HepG2 (cell line): Measurements from ENCODE around the gene SMYD4. TPM values are rescaled to one million over a fixed set of nuclear protein-coding genes. Genes with fewer than 3 reads are reported as not detected.
A peak's percentile ranks its signal among the peaks of the same experiment; 100 is the strongest.

Experiments
- BCLAF1 ChIP-seq: fragments of 450-650 bp; IDR thresholded peaks from 2 replicates; pipeline ENCODE4 v1.6.1; 2017; ENCODE audit warnings: mild to moderate bottlenecking
- DNMT3B ChIP-seq: conservative IDR thresholded peaks from 2 replicates; pipeline ENCODE4 v1.6.1; 2016; ENCODE audit warnings: missing biosample characterization, control low read depth
- FUBP1 ChIP-seq: sonication (generic); formaldehyde crosslinking; IDR thresholded peaks from 2 replicates; pipeline ENCODE4 v1.5.1; 2020; ENCODE audit warnings: missing genetic modification reagents, mild to moderate bottlenecking, borderline replicate concordance
- KDM5A ChIP-seq: fragments of 200-600 bp; sonication (generic); IDR thresholded peaks from 2 replicates; pipeline ENCODE4 v1.7.0; 2018; ENCODE audit warnings: antibody characterized with exemption, mild to moderate bottlenecking, low read length, borderline replicate concordance
- NR2C2 ChIP-seq: sonication (generic); formaldehyde crosslinking; IDR thresholded peaks from 2 replicates; pipeline ENCODE4 v1.4.0; 2020; ENCODE audit warnings: missing genetic modification reagents, mild to moderate bottlenecking, moderate library complexity, borderline replicate concordance
- PATZ1 ChIP-seq: sonication (generic); formaldehyde crosslinking; IDR thresholded peaks from 2 replicates; pipeline ENCODE4 v1.4.0; 2020; ENCODE audit warnings: missing genetic modification reagents
- TFAP4 ChIP-seq: sonication (generic); IDR thresholded peaks from 2 replicates; pipeline ENCODE4 v1.6.1; 2016; ENCODE audit warnings: low read depth, borderline replicate concordance
- THRA ChIP-seq: sonication (generic); formaldehyde crosslinking; IDR thresholded peaks from 2 replicates; pipeline ENCODE4 v1.4.0; 2020; ENCODE audit warnings: missing genetic modification reagents, borderline replicate concordance
- TOPORS ChIP-seq: sonication (generic); formaldehyde crosslinking; IDR thresholded peaks from 2 replicates; pipeline ENCODE4 v1.8.0; 2023; ENCODE audit warnings: mild to moderate bottlenecking, missing genetic modification reagents
- ZNF331 ChIP-seq: sonication (generic); formaldehyde crosslinking; IDR thresholded peaks from 2 replicates; pipeline ENCODE4 v1.4.0; 2020; ENCODE audit warnings: missing genetic modification reagents
- ZNF382 ChIP-seq: sonication (generic); formaldehyde crosslinking; IDR thresholded peaks from 2 replicates; pipeline ENCODE4 v1.5.0; 2020; ENCODE audit warnings: missing genetic modification reagents, mild to moderate bottlenecking, borderline replicate concordance
- ZNF430 ChIP-seq: sonication (generic); formaldehyde crosslinking; IDR thresholded peaks from 2 replicates; pipeline ENCODE4 v1.9.0; 2021; ENCODE audit warnings: mild to moderate bottlenecking, missing genetic modification reagents
- ZNF431 ChIP-seq: sonication (generic); formaldehyde crosslinking; IDR thresholded peaks from 2 replicates; pipeline ENCODE4 v1.9.0; 2022; ENCODE audit warnings: missing genetic modification reagents, low read depth, mild to moderate bottlenecking, borderline replicate concordance
- ZNF660 ChIP-seq: sonication (generic); formaldehyde crosslinking; IDR thresholded peaks from 2 replicates; pipeline ENCODE4 v1.5.1; 2020; ENCODE audit warnings: mild to moderate bottlenecking, low read depth, missing genetic modification reagents, borderline replicate concordance
- ZNF7 ChIP-seq: IDR thresholded peaks from 2 replicates; pipeline ENCODE4 v1.6.1; 2016; ENCODE audit warnings: missing biosample characterization, missing genetic modification reagents
- ZNF703 ChIP-seq: sonication (generic); formaldehyde crosslinking; IDR thresholded peaks from 2 replicates; pipeline ENCODE4 v1.5.1; 2020; ENCODE audit warnings: missing genetic modification reagents, mild to moderate bottlenecking, moderate library complexity, borderline replicate concordance
- ZNF788 ChIP-seq: sonication (generic); formaldehyde crosslinking; IDR thresholded peaks from 2 replicates; pipeline ENCODE4 v1.5.0; 2020; ENCODE audit warnings: mild to moderate bottlenecking, missing genetic modification reagents, borderline replicate concordance
- ZSCAN12 ChIP-seq: sonication (generic); formaldehyde crosslinking; IDR thresholded peaks from 2 replicates; pipeline ENCODE4 v1.9.0; 2021; ENCODE audit warnings: mild to moderate bottlenecking, missing genetic modification reagents
- polyA plus RNA-seq, 8 experiments: library from polyadenylated mRNA; depleted of rRNA in 3 of 8; stranded (reverse) in 7 of 8; unstranded in 1 of 8; fragments of >200 nt; fragmentation: Illumina TruSeq in 4 of 8; extraction: Trizol in 4 of 8; gene quantifications; 2 replicates each; pipeline versions ENCODE4 v1.2.1 to v1.2.3, GENCODE V29; 2011 to 2016; ENCODE audit warnings: low read depth in 4 of 8, missing spikeins in 1 of 8, mixed read lengths in 1 of 8; ENCODE audit not compliant: insufficient read depth in 1 of 8
- total RNA-seq, 5 experiments: library from RNA; depleted of rRNA; stranded (reverse); fragments of >200 nt; fragmentation: Illumina TruSeq; extraction: Trizol; gene quantifications; 2 replicates each; pipeline ENCODE4 v1.2.3, GENCODE V29; 2016; ENCODE audit warnings: low read depth in 1 of 5

SMYD4 gene
- total and polyA plus RNA-seq, 2 of the 13 experiments (the other 11 are each of a cell fraction or from before 2014, with no cell fraction given) = 7.4 to 11.3 TPM

GRCh38 chr17:1762901-1763898 is 66.5 kb downstream of the SMYD4 start (continued):
- peak; percentile 65; the same call in 1 of the 2 replicates for TF ChIP-seq NR2C2 (CRISPR knock-in tag)
- no peak for TF ChIP-seq ZNF660 (CRISPR knock-in tag)
- TF ChIP-seq BCLAF1 = no peak
- peak; percentile 49; the same call in 1 of the 2 replicates for TF ChIP-seq ZNF430 (CRISPR knock-in tag)
- TF ChIP-seq FUBP1 (CRISPR knock-in tag) = no peak
- 0 out of 2 replicates have a peak, but pooled peaks have one; percentile 28 for TF ChIP-seq ZNF431
- peak; percentile 7; the same call in 1 of the 2 replicates for TF ChIP-seq KDM5A
- peak; percentile 18; the same call in 1 of the 2 replicates for TF ChIP-seq ZSCAN12 (CRISPR knock-in tag)
- TF ChIP-seq PATZ1 (CRISPR knock-in tag) = peak; percentile 95
- TF ChIP-seq THRA = peak; percentile 93
- TF ChIP-seq ZNF788 (CRISPR knock-in tag) = peak; percentile 82
- no peak for TF ChIP-seq ZNF7 (CRISPR knock-in tag)
- 0 out of 2 replicates have a peak, but pooled peaks have one; percentile 45 for TF ChIP-seq ZNF703 (CRISPR knock-in tag)
- TF ChIP-seq ZNF331 (CRISPR knock-in tag) = peak; percentile 66; the same call in 1 of the 2 replicates
- peak; percentile 73; the same call in 1 of the 2 replicates for TF ChIP-seq TFAP4
- TF ChIP-seq ZNF382 = no peak
- TF ChIP-seq TOPORS (CRISPR knock-in tag) = no peak
- TF ChIP-seq DNMT3B (CRISPR knock-in tag) = peak; percentile 78; the same call in 1 of the 2 replicates
